ENCODE data around the gene PLEKHO2.

DNA sequence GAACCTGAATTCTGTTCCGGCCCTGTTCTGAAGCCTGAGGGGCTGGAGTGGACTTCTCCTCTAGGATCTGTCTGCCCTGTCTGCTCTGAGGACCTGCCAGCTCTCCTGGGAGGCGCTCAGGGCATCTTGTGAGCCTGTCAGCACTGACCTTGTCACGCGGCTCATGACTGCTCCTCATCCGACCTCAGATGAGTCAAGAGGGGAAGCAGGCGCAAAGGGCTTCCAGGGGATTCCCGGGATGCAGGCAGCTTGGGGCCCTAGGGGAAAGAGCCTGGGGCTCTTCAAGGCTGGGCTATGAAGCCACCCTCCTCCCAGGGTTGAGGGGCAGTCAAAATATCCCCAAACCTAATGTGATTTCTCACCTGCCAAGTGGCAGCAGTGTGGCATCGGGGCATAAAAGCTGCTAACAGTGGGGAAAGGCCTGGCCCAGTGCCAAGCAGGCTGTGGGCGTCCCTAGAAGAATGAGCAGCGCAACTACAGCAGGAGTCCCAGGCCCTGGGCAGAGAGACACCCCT, 42.3 kb downstream of the PLEKHO2 start:
- TF ChIP-seq POLR2A (IDR thresholded peaks at IDR 0.05; ENCODE audit: low read depth, low read length) (peak; percentile 65), KAT2A (conservative IDR thresholded peaks at IDR 0.05; ENCODE audit: control insufficient read depth, low read depth, low read length) (no peak), YY1 (IDR thresholded peaks at IDR 0.05; ENCODE audit: low read depth, low read length) (no peak), EZH2 (IDR thresholded peaks at IDR 0.05; ENCODE audit: borderline replicate concordance, control insufficient read depth, low read depth, low read length) (no peak), RB1 (IDR thresholded peaks at IDR 0.05; ENCODE audit: borderline replicate concordance) (no peak), TAF1 (IDR thresholded peaks at IDR 0.05; ENCODE audit: borderline replicate concordance, low read depth, low read length) (peak; percentile 48; the same call in 1 of the 2 replicates)
- TF ChIP-seq, protein P1, sequence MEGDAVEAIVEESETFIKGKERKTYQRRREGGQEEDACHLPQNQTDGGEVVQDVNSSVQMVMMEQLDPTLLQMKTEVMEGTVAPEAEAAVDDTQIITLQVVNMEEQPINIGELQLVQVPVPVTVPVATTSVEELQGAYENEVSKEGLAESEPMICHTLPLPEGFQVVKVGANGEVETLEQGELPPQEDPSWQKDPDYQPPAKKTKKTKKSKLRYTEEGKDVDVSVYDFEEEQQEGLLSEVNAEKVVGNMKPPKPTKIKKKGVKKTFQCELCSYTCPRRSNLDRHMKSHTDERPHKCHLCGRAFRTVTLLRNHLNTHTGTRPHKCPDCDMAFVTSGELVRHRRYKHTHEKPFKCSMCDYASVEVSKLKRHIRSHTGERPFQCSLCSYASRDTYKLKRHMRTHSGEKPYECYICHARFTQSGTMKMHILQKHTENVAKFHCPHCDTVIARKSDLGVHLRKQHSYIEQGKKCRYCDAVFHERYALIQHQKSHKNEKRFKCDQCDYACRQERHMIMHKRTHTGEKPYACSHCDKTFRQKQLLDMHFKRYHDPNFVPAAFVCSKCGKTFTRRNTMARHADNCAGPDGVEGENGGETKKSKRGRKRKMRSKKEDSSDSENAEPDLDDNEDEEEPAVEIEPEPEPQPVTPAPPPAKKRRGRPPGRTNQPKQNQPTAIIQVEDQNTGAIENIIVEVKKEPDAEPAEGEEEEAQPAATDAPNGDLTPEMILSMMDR (IDR thresholded peaks at IDR 0.05 in 2 of 3, conservative IDR thresholded peaks at IDR 0.05 in 1 of 3; ENCODE audit: control insufficient read depth in 2 of 3, extremely low read depth in 1 of 3, insufficient read depth in 1 of 3, low read depth in 3 of 3, low read length in 3 of 3), result no peak
- TF ChIP-seq, protein P2, sequence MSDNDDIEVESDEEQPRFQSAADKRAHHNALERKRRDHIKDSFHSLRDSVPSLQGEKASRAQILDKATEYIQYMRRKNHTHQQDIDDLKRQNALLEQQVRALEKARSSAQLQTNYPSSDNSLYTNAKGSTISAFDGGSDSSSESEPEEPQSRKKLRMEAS (IDR thresholded peaks at IDR 0.05; ENCODE audit: low read depth, low read length), result 0 out of 2 replicates have a peak, but pooled peaks have one; percentile 50
